HG02763 (cell line): ENCODE results near the gene ISLR.
"Not testable (repeated sequence)": the region's sequence is repeated elsewhere in the genome, so short reads cannot be mapped to it uniquely, and the experiment has no call there.

ENCODE experiments used
- ATAC-seq: cut with Tn5 transposase; IDR thresholded peaks from one replicate; pipeline ENCODE4 v1.9.1; 2021; ENCODE audit warnings: mild to moderate bottlenecking, moderate library complexity; ENCODE audit not compliant: unreplicated experiment

ISLR gene

DNA sequence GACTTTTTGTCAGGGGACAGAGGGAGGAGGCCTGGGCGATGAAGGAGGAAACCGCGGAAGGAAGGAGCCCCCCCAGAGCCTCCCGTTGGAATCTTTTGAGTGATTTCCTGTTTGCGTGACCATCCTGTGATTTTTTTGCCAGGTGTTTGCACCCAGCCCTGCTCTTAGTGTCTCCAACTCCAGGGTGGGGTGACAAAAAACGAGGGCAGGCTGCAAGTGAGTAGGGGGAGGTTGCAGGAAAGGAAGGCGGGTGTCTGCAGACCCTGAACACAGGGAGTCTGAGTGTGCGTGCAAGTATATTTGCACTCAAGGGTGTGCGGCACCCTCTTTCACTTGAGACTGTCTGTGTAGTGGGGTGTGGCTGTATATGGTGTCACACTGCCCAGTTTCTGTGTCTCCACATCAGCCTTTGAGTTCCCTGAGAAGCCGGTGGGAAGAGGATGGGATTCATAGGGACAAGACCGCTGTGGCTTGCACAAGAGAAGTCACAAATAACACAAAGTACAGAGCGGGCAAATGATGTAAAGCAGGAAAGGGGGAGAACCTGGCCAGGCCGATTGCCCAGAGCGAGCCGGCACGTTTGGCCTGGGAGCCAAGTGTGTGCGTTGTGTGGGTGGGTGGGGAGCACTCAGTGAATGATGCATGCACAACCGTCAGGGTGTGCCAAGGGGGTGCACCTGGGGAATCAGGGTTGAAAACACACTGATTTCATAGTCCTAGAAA lies 36.5 kb upstream of the ISLR start:
- no peak for ATAC-seq

DNA sequence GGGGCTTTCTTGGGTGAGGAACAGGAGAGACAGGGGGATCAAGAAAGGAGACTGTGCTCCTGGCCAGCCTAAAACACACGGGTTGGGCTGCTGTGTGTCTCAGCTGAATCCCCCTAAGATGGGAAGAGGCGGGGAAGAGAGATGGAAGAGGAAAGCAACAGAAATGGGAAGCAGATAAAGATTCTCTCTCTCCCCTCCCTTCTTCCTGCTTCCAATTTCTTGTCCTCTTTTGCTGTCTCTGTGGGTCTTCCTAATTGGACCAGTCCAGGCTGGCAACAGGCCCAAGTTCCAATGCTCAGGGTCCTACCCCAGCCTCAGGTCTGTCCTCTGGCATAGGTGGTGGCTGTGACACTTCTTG lies 36.0 kb upstream of the ISLR start:
- ATAC-seq = no peak

GRCh38 chr15:74138642-74139041 lies 34.9 kb upstream of the ISLR start:
- no peak for ATAC-seq

DNA sequence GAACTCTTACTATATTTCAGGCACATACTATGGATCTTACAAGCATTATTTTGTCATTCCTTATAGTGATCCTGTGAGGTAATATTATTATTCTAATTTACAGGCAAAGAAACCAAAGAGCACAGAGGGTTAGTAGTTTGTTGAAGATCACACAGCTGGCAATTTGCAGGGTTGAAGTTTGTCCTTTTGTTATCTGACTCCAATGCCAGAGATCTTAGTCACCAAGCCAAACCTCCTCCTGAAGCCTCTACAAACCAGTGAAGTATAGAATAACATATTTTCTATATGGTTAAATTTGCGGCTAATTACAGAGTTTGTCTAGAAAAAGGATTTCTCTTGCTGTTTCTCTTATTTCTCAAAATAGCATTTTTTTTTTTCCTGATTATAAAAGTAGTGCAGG lies 31.9 kb upstream of the ISLR start:
- ATAC-seq = no peak

DNA sequence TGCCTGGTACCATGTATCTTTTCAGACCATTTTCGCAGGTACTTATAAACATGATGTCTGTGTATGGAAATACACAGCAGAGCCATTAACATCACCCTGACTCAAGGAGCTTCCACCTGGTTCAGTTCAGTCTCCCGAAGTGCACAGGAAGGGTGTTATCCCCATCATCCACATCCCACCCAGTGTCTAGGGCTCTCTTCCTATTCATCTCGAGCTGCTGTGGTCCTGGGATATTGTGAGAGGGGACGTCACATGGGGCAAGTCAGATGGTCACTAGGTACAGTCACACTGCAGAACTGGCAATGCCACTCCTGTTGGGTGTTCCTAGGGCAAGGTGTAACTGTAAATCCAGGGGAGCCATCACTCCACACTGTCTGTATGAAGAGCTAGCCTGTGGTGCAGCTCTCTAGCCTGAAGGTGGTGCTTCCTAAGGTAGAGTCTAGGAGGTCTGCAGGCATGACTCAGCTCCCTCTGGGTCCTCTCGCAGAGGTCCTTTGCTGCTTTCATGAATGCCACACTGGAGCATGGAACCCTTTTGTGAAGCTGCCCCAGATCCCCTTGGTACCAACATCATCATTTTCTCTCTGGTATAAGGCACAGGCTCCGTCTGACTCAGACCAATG lies 29.2 kb upstream of the ISLR start:
- no peak for ATAC-seq

GRCh38 chr15:74146277-74146800 lies 27.2 kb upstream of the ISLR start:
- no peak for ATAC-seq

GRCh38 chr15:74147051-74147450 lies 26.5 kb upstream of the ISLR start:
- ATAC-seq = no peak

DNA sequence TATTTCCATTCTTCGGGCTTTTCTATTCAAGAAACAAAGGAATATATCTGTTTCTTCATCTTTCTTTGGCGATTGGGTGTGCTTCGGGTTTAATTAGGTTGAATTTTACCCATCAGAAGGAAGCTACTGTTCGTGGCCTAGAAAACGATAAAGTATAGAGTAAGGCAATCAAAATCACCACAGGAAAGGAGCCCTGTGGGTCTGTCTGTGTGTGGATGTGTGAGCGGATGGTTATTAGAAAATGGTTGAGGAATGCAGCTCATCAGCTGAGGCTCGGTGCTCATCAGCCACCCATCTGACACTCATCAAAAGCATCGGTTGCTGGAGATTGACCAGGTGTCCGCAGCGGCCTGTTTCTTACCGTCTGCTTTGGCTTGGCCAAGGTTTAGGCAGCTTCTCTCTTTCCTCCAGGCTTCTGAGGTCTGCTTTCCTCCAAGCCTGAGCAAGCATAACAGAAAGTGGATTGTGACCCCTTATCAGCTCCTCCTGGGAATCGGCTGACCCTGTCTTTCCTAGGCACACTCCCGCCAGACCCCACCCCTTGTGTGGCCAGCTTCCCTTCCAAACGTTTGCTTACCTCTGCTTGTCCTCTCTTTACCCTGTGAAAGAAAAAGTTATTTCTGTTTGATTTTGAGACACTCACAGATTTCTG lies 17.6 kb upstream of the ISLR start:
- ATAC-seq = no peak

DNA sequence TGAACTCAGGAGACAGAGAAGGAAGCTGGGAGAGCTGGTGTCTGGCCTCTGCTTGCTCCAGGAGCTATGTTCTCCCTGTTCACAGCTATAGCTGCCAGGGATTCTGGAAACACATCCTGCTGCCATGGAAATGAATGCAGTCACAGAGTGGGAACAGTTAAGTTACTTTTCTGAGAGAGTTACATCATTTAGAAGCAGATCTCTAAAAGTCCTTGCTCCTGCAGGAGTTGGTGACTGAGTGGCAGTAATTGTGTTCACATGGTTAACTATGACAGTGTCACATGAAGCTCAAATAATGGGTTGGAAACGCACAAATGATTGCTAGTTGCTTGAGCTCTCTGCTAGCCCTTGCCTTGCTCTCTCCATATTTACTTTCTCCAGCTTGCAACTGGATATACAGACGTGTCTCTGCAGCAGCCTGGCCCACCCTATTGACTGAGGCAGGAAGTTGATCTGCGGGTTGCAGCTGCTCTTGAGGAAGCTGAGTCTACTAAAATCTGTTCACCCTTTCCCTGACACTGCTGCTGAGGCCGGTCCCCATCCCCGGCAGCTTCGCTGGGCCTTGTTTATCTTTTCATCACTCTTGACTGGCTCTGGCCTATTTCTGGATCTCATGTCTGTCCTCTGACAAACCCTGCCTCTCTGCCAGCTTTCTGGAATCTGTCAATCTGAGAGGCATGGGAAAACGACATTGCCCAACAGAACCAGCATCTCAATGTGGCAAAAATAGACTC lies 16.7 kb upstream of the ISLR start:
- ATAC-seq = no peak

DNA sequence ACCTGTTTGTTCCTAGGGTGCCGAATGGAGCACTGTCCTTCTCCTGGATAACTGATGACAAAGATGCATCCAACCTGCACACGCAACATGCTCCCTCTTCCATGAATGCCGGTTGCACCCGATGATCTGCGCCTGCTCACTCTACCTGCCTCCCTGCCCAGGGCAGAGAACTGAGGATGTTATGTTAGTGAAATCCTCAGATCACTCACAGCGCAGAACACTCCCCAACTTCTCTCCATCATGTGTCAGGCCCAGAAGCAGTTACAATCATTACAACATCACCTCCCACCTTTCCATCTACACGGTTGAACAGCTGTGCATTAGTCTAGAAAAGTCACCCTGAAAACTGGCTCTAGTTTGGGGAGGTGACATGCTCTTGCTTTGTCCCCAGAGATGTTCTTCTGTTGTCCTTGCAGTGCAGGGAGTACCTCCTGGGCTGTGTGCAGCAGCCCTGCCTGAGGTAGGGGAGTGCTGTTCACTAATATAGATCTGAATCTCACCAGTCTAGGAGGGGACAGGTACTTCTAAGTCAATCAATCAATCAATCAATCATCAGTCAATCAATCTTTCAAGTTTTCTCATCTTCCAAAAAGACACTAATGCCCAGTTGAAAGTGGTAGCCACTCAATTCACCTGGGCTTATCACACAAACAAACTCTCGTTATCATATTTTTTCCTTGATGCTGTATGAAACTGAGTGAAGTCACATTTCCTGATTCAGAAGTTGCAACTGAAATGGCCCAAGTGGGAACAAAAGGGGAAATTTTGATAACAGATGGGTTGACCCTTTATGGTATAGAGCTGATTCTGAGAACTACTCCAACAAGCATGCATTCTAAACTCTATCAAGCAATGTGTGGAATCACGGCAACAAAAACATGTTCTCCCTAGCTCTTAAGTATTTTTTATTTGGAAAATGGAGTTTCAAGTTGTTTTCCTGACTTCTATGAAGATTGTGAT lies 15.4 kb upstream of the ISLR start:
- no peak for ATAC-seq

DNA sequence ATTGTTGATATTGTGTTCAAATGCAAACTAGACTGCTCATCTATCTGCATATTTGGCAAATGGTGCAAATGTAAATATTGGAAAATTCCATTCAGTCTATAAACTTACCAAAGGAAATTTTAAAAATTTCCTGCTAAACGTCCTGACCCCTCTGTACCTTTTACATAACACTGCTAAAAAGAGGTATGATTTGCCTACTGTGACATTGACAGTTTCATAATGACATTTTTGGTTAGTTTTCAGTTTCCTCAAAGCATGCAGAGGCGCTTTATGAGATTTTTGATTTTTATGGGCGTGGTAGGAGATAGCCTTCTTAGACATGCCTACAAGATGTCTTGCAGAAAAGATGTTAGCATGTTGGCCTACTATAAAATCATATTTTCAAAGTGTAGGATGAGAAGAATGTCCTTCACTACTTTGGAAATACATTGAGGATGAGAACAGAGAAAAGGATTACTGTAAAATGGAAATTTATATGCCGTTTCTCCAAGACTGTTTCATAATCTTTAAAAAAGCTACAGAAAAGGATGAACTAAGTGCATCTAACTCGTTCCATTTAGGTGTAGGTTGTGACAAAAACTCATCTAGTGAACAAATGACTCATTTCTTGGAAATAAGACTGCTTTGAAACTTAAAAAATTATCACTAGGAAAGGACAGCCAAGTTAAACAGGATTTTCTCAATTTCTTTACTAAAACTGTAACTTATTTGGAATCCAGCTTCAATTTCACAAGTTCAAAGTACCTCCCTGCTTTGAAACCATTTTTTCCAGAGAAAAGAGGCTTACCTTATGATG lies 14.5 kb upstream of the ISLR start:
- no peak for ATAC-seq

DNA sequence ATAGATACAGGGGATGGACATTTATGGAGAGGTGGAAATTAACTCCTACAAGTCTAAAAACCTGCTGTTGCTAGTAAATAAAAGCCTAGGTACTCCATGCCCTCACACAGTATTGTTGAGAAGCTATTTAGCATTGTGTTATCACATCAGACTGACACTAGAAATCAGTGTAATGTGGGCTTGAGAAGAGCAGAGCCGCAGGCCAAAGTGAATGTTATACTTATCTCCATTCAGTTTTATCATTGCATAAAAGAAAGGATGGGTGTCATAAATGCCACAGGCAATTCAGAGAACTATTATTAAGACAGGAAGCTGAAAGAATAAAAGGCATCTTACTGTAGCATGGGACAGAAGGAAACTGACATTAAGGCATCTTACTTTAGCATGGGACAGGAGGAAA lies 13.7 kb upstream of the ISLR start:
- no peak for ATAC-seq

DNA sequence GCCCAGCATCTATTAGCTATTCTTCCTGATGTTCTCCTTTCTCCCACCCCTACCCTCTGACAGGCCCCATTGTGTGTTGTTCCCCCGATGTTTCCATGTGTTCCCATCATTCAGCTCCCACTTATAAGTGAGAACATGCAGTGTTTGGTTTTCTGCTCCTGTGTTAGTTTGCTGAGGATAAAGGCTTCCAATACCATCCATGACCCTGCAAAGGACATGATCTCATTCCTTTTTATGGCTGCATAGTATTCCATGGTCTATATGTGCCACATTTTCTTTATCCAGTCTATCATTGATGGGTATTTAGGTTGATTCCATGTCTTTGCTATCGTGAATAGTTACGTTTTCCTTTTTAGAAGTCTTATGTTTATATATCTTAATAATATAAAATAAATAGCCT lies 13.1 kb upstream of the ISLR start:
- not testable (repeated sequence) for ATAC-seq

- not testable (repeated sequence) for ATAC-seq
Measured at GRCh38 chr15:74162195-74162536, 11.3 kb upstream of the ISLR start.

DNA sequence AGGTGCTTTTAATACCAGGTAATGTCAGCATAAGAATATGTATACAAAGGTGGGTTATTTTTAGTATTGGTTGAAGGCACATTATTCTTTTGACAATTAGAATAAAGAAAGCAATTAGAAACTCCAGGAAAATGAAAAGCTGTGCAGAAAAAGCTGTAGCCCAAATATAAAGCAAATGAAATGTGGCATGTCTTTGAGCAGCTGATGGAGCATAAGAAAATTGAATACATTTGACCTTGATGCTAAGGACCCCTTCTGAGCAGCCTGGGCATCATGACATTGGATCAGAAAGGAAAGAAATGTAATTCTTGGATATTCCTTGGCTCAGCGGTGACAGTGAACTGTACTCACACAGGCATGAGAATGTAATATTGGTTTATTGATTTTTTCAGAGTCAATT lies 8.0 kb upstream of the ISLR start:
- no peak for ATAC-seq

DNA sequence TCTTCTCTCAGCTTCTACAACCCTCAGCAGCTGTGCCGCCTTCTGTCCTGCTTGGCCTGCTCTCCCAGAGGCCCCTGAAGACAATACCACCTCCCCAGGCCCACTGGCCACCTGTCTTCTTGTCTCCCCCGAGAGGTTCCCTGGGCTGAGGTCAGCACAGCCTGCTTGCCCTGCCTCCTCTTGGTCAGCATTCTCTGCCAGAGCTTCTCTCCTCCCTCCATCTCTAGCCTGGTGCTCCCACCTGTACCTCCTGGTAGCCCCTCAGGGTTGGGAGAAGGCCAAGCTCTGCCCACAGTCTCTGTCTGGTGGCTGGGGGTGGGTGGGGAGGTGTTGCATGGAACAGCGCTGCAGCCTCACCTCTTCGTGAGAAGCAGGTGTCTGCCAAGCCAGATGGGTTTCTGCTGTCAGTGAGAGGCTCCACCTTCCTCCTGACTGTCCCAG lies 5.6 kb upstream of the ISLR start:
- no peak for ATAC-seq

GRCh38 chr15:74168711-74169126 lies 4.8 kb upstream of the ISLR start:
- ATAC-seq = no peak

DNA sequence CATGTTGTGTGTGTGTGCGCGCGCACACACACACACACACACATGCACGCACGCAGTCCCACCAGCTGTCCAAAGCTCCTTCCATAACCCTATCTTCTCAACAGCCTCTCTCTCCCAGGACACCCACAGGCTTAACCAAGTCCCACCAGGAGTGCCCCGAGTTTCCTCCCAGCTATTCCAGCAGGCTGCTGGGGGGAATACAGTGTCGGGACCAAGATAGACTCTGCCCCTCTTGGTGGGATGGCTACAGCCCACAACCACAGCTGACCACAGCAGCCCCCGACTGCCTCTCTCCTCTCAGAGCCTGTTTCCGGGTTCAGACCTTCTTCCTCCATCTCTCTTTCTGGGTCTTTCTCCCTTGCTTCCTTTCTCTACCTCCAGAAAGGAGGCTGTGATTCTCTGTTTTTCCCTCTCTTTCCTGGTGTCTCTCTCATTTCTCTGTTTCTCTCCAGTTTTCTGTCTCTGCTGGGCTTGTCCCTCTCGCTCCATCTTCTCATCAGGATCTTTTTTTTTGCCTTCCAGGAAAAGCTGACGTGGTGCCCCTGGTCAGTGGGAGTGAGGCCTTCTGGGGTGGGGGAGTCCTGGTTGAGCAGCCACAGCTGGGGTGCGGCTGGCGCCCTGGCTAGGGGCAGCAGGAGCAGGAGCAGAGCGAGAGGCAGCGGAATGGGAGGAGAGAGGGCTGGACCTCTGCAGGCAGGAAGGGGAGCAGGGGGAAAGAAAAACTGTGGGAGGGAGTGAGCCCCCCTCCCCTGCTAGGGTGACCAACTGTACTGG lies 3.3 kb upstream of the ISLR start:
- no peak for ATAC-seq
